BLaER1 (cell line): Measurements from ENCODE around the gene MCAM.

ENCODE experiments used
- H3K27ac ChIP-seq: shearing (Covaris generic); formaldehyde crosslinking; 2 replicates; pipeline ENCODE4 v1.8.1; 2022
- H3K27me3 ChIP-seq: shearing (Covaris generic); formaldehyde crosslinking; 2 replicates; pipeline ENCODE4 v1.8.1; 2022
- H3K36me3 ChIP-seq: shearing (Covaris generic); formaldehyde crosslinking; 2 replicates; pipeline ENCODE4 v1.8.1; 2022
- H3K4me1 ChIP-seq: shearing (Covaris generic); formaldehyde crosslinking; 2 replicates; pipeline ENCODE4 v1.8.1; 2022
- H3K4me2 ChIP-seq: shearing (Covaris generic); formaldehyde crosslinking; 2 replicates; pipeline ENCODE4 v1.8.1; 2022
- H3K4me3 ChIP-seq: shearing (Covaris generic); formaldehyde crosslinking; 2 replicates; pipeline ENCODE4 v1.8.1; 2022
- H3K9ac ChIP-seq: shearing (Covaris generic); formaldehyde crosslinking; 2 replicates; pipeline ENCODE4 v1.8.1; 2022
- H3K9me3 ChIP-seq: shearing (Covaris generic); formaldehyde crosslinking; 2 replicates; pipeline ENCODE4 v1.8.1; 2022
- H4K20me1 ChIP-seq: shearing (Covaris generic); formaldehyde crosslinking; 2 replicates; pipeline ENCODE4 v1.8.1; 2022
- Cebpa-rat ChIP-seq: shearing (Covaris generic); IDR thresholded peaks from 2 replicates; pipeline ENCODE4 v1.8.1; 2022

Gene MCAM

GRCh38 chr11:119299416-119299815, 17.5 kb downstream of the MCAM start:
- no peak overlapping the region for H3K27ac ChIP-seq
- H4K20me1 ChIP-seq: 0 out of 2 replicates have a peak, but pooled peaks cover 7% of the 10 kb centered on the region
- H3K4me1 ChIP-seq: no peaks in the 10 kb centered on the region
- no peaks in the 10 kb centered on the region for H3K9me3 ChIP-seq
- H3K27me3 ChIP-seq: no peaks in the 10 kb centered on the region
- H3K9ac ChIP-seq: no peak overlapping the region
- H3K4me3 ChIP-seq: no peak overlapping the region
- TF ChIP-seq Cebpa-rat: no peak
- no peak overlapping the region for H3K4me2 ChIP-seq
- H3K36me3 ChIP-seq: peaks cover 90% of the 10 kb centered on the region

DNA sequence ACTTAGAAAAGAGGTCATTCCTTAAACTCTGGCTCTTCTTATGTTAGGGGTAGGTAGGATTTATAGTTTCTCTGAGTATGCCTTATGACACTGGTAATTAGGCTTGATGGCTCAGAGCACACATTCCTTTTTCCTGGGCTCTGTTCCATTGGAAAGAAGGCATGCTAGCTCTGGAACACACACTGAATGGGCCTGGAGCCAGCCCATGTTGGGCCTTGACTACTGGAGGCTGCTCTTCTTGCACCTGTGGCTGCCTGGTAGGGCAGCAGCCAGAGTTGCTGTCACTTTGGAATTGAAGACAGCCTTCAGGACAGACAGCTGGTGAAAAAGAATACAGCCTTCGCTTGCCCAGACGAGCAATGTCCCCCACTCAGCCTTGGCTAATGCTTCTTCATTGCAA, 18.2 kb downstream of the MCAM start:
- Histone ChIP-seq H3K27ac (no peak overlapping the region), H4K20me1 (0 out of 2 replicates have a peak, but pooled peaks cover 7% of the 10 kb centered on the region), H3K9ac (no peak overlapping the region), H3K4me1 (no peaks in the 10 kb centered on the region), H3K4me2 (no peak overlapping the region), H3K4me3 (no peak overlapping the region), H3K27me3 (no peaks in the 10 kb centered on the region), H3K36me3 (peaks cover 90% of the 10 kb centered on the region), H3K9me3 (no peaks in the 10 kb centered on the region)
- TF ChIP-seq Cebpa-rat: no peak

- H3K27ac ChIP-seq: no peak overlapping the region
- H3K36me3 ChIP-seq: peaks cover 90% of the 10 kb centered on the region
- no peak for TF ChIP-seq Cebpa-rat
- no peak overlapping the region for H3K9ac ChIP-seq
- no peaks in the 10 kb centered on the region for H3K27me3 ChIP-seq
- no peaks in the 10 kb centered on the region for H3K9me3 ChIP-seq
- H3K4me3 ChIP-seq: no peak overlapping the region
- no peaks in the 10 kb centered on the region for H3K4me1 ChIP-seq
- H4K20me1 ChIP-seq: 0 out of 2 replicates have a peak, but pooled peaks cover 7% of the 10 kb centered on the region
- no peak overlapping the region for H3K4me2 ChIP-seq
Measured at GRCh38 chr11:119297938-119298337, 19.0 kb downstream of the MCAM start.

DNA sequence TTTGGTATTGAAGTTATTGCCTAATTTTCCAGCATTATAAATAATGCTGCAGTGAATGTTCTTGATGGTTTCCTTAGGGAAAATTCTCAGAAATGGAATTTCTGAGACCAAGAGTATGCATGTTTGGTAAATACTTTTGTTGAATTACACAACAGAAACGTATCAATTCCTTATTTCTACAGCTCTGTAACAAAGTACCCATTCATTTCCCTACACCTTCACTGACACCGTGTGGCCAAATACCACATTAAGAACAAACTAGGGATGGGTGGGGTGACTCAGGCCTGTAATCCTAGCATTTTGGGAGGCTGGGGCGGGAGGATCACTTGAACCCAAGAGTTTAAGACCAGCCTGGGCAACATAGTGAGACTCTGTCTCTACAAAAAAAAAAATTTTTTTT, 21.8 kb downstream of the MCAM start:
- no peak for TF ChIP-seq Cebpa-rat
- Histone ChIP-seq H3K4me2 (no peak overlapping the region), H3K36me3 (peaks cover 83% of the 10 kb centered on the region), H3K9me3 (peaks cover 12% of the 10 kb centered on the region), H4K20me1 (0 out of 2 replicates have a peak, but pooled peaks cover 7% of the 10 kb centered on the region), H3K27ac (no peak overlapping the region), H3K4me3 (no peak overlapping the region), H3K27me3 (no peaks in the 10 kb centered on the region), H3K9ac (no peak overlapping the region), H3K4me1 (no peaks in the 10 kb centered on the region)

- no peak overlapping the region for H3K4me2 ChIP-seq
- H3K27ac ChIP-seq: no peak overlapping the region
- H3K9me3 ChIP-seq: peaks cover 18% of the 10 kb centered on the region
- H4K20me1 ChIP-seq: 0 out of 2 replicates have a peak, but pooled peaks cover 7% of the 10 kb centered on the region
- no peaks in the 10 kb centered on the region for H3K27me3 ChIP-seq
- TF ChIP-seq Cebpa-rat: no peak
- no peak overlapping the region for H3K9ac ChIP-seq
- H3K36me3 ChIP-seq: peaks cover 80% of the 10 kb centered on the region
- no peak overlapping the region for H3K4me3 ChIP-seq
- no peaks in the 10 kb centered on the region for H3K4me1 ChIP-seq
Measured at GRCh38 chr11:119293461-119293860, 23.5 kb downstream of the MCAM start.

GRCh38 chr11:119290894-119291497, 25.9 kb downstream of the MCAM start:
- Histone ChIP-seq H3K4me2 (no peak overlapping the region), H3K36me3 (peaks cover 80% of the 10 kb centered on the region), H3K27ac (no peak overlapping the region)

GRCh38 chr11:119288219-119288618, 28.7 kb downstream of the MCAM start:
- Histone ChIP-seq H3K4me1 (no peaks in the 10 kb centered on the region), H3K4me2 (no peak overlapping the region), H3K27ac (no peak overlapping the region), H3K27me3 (no peaks in the 10 kb centered on the region), H3K4me3 (no peak overlapping the region), H3K9ac (no peak overlapping the region), H3K36me3 (peaks cover 75% of the 10 kb centered on the region), H4K20me1 (no peaks in the 10 kb centered on the region; the same call in 1 of the 2 replicates), H3K9me3 (peaks cover 18% of the 10 kb centered on the region)
- TF ChIP-seq Cebpa-rat: no peak

More at GRCh38 chr11:119290894-119291497, 25.9 kb downstream of the MCAM start:
- Histone ChIP-seq H3K4me1 (no peaks in the 10 kb centered on the region), H3K9me3 (peaks cover 18% of the 10 kb centered on the region), H3K9ac (no peak overlapping the region), H3K4me3 (no peak overlapping the region), H3K27me3 (no peaks in the 10 kb centered on the region), H4K20me1 (0 out of 2 replicates have a peak, but pooled peaks cover 7% of the 10 kb centered on the region)
- no peak for TF ChIP-seq Cebpa-rat

GRCh38 chr11:119285431-119285830, 31.5 kb downstream of the MCAM start:
- H3K36me3 ChIP-seq: peaks cover 74% of the 10 kb centered on the region
- H3K27me3 ChIP-seq: no peaks in the 10 kb centered on the region
- no peaks in the 10 kb centered on the region; the same call in 1 of the 2 replicates for H4K20me1 ChIP-seq
- H3K4me2 ChIP-seq: no peak overlapping the region
- no peaks in the 10 kb centered on the region for H3K4me1 ChIP-seq
- H3K27ac ChIP-seq: no peak overlapping the region
- no peak for TF ChIP-seq Cebpa-rat
- no peak overlapping the region for H3K9ac ChIP-seq
- no peak overlapping the region for H3K4me3 ChIP-seq
- peaks cover 8% of the 10 kb centered on the region for H3K9me3 ChIP-seq

GRCh38 chr11:119284344-119285157, 32.4 kb downstream of the MCAM start:
- Histone ChIP-seq H3K36me3 (peaks cover 71% of the 10 kb centered on the region), H3K27me3 (no peaks in the 10 kb centered on the region), H3K4me2 (no peak overlapping the region), H3K27ac (no peak overlapping the region), H4K20me1 (no peaks in the 10 kb centered on the region; the same call in 1 of the 2 replicates), H3K9ac (no peak overlapping the region), H3K9me3 (0 out of 2 replicates have a peak, but pooled peaks cover under 1% of the 10 kb centered on the region), H3K4me3 (no peak overlapping the region), H3K4me1 (no peaks in the 10 kb centered on the region)
- no peak for TF ChIP-seq Cebpa-rat

- no peaks in the 10 kb centered on the region for H3K9me3 ChIP-seq
- no peak for TF ChIP-seq Cebpa-rat
- no peaks in the 10 kb centered on the region; the same call in 1 of the 2 replicates for H4K20me1 ChIP-seq
- no peak overlapping the region for H3K4me2 ChIP-seq
- no peak overlapping the region for H3K4me3 ChIP-seq
- H3K36me3 ChIP-seq: peaks cover 74% of the 10 kb centered on the region
- H3K27me3 ChIP-seq: no peaks in the 10 kb centered on the region
- no peak overlapping the region for H3K9ac ChIP-seq
- H3K4me1 ChIP-seq: no peaks in the 10 kb centered on the region
- no peak overlapping the region for H3K27ac ChIP-seq
Measured at GRCh38 chr11:119282495-119282894, 34.4 kb downstream of the MCAM start.
